H1 (cell line): ENCODE measurements around the gene KIF5A. TPM values are rescaled to one million over a fixed set of nuclear protein-coding genes. Genes with fewer than 3 reads are reported as not detected.

Experiments used
- BCL11A ChIP-seq, 2 experiments: IDR thresholded peaks; one replicate each; pipeline ENCODE4 v1.6.1; 2011; ENCODE audit warnings: low read depth in 2 of 2, low read length in 2 of 2, mild to moderate bottlenecking in 2 of 2
- CHD2 ChIP-seq: IDR thresholded peaks from 2 replicates; pipeline ENCODE4 v1.6.1; 2012; ENCODE audit warnings: low read length, improper control_type of control experiment
- CHD7 ChIP-seq: fragments of 300-600 bp; sonication (generic); IDR thresholded peaks from 2 replicates; pipeline ENCODE4 v1.7.1; 2012; ENCODE audit warnings: low read length, moderate library complexity, mild to moderate bottlenecking, inconsistent platforms; ENCODE audit not compliant: insufficient replicate concordance
- GABPA ChIP-seq: IDR thresholded peaks from 2 replicates; pipeline ENCODE4 v1.6.1; 2011; ENCODE audit warnings: mild to moderate bottlenecking, low read length, moderate library complexity, borderline replicate concordance; ENCODE audit not compliant: insufficient read depth
- HDAC6 ChIP-seq: IDR thresholded peaks from one replicate; pipeline ENCODE4 v1.7.1; 2012; ENCODE audit warnings: low read depth, mild to moderate bottlenecking, inconsistent platforms, low read length, moderate library complexity
- MAFK ChIP-seq: IDR thresholded peaks from 2 replicates; pipeline ENCODE4 v1.6.1; 2012; ENCODE audit warnings: low read depth, mild to moderate bottlenecking, improper control_type of control experiment, low read length
- MAX ChIP-seq: IDR thresholded peaks from 2 replicates; pipeline ENCODE4 v1.6.1; 2012; ENCODE audit warnings: inconsistent platforms
- POLR2AphosphoS5 ChIP-seq: IDR thresholded peaks from 2 replicates; pipeline ENCODE4 v1.6.1; 2011; ENCODE audit warnings: low read depth, low read length
- RNF2 ChIP-seq: fragments of 200-900, 300-1000 bp; sonication (generic); IDR thresholded peaks from 2 replicates; pipeline ENCODE4 v1.7.1; 2016; ENCODE audit warnings: borderline replicate concordance, low read depth, mild to moderate bottlenecking, antibody characterized with exemption, low read length; ENCODE audit not compliant: poor library complexity, severe bottlenecking; ENCODE audit errors: missing control alignments
- polyA plus RNA-seq, 7 experiments: library from polyadenylated mRNA; depleted of rRNA in 3 of 7; stranded (reverse) in 5 of 7; unstranded in 2 of 7; fragments of >200 nt in 5 of 7; fragments of 200-250 nt in 2 of 7; gene quantifications; 1 replicate in 5 of 7; 2 replicates in 1 of 7; 4 replicates in 1 of 7; pipeline versions ENCODE4 v1.2.1 to v1.2.3, GENCODE V29; 2011 to 2013; ENCODE audit warnings: missing spikeins in 2 of 7, mixed read lengths in 2 of 7
- total RNA-seq: library from RNA; stranded (reverse); fragmentation: NEBNext Ultra II Directional; extraction: Animal tissue kit (Norgen Biotek cat#: 25700); gene quantifications from 2 replicates; pipeline ENCODE4 v1.2.1, GENCODE V29; 2021

The KIF5A gene
- total and polyA plus RNA-seq, 2 of the 8 experiments (the other 6 are each of a cell fraction or from before 2014, with no cell fraction given): 10.7 to 21.9 TPM

GRCh38 chr12:57590864-57591781 lies 41.3 kb downstream of the KIF5A start, which contains the start of gene PIP4K2C (continued):
- TF ChIP-seq GABPA: no peak
- TF ChIP-seq CHD2: no peak
- TF ChIP-seq MAX: peak; percentile 82
- TF ChIP-seq MAFK: no peak
- no peak for TF ChIP-seq BCL11A (IDR thresholded peaks at IDR 0.05; ENCODE audit: low read depth in 2 of 2, low read length in 2 of 2)
- TF ChIP-seq RNF2: no peak
- no peak for TF ChIP-seq CHD7
- peak; percentile 58 for TF ChIP-seq POLR2AphosphoS5
- no peak for TF ChIP-seq HDAC6
